Mesenchymal stem cell (in vitro differentiated cells and primary cell): Measurements from ENCODE around the gene PPP1R12B.
"Not testable (repeated sequence)": the region's sequence is repeated elsewhere in the genome, so short reads cannot be mapped to it uniquely, and the experiment has no call there.

Experiments used
- DNase-seq: peaks from one replicate; pipeline ENCODE4 v3.0.0-alpha.2; 2013
- H2AFZ ChIP-seq: one replicate; pipeline ENCODE4 v1.6.1; 2013; ENCODE audit warnings: low read depth, mild to moderate bottlenecking, control low read depth, inconsistent platforms, low read length, moderate library complexity
- H2AK5ac ChIP-seq: 2 replicates; pipeline ENCODE4 v1.6.1; 2013; ENCODE audit warnings: low read length, moderate library complexity, mild to moderate bottlenecking, inconsistent platforms; ENCODE audit not compliant: severe bottlenecking
- H2BK120ac ChIP-seq: one replicate; pipeline ENCODE4 v1.6.1; 2013; ENCODE audit warnings: low read depth, mild to moderate bottlenecking, inconsistent platforms, low read length, moderate library complexity
- H2BK12ac ChIP-seq, 2 experiments: one replicate each; pipeline ENCODE4 v1.6.1; 2013; ENCODE audit warnings: inconsistent platforms in 2 of 2, low read length in 2 of 2, mild to moderate bottlenecking in 2 of 2, moderate library complexity in 2 of 2, control low read depth in 1 of 2
- H2BK15ac ChIP-seq: one replicate; pipeline ENCODE4 v1.6.1; 2013; ENCODE audit warnings: mild to moderate bottlenecking, low read depth, inconsistent platforms; ENCODE audit not compliant: poor library complexity, severe bottlenecking
- H2BK5ac ChIP-seq: 2 replicates; pipeline ENCODE4 v1.6.1; 2013; ENCODE audit warnings: low read depth, mild to moderate bottlenecking, low read length, control low read depth, inconsistent platforms; ENCODE audit not compliant: poor library complexity, severe bottlenecking
- H3K14ac ChIP-seq, 2 experiments: one replicate each; pipeline ENCODE4 v1.6.1; 2013; ENCODE audit warnings: inconsistent platforms in 2 of 2, low read length in 2 of 2, control low read depth in 1 of 2, mild to moderate bottlenecking in 1 of 2, moderate library complexity in 1 of 2
- H3K18ac ChIP-seq, 2 experiments: one replicate each; pipeline ENCODE4 v1.6.1; 2013; ENCODE audit warnings: inconsistent platforms in 2 of 2, low read length in 2 of 2, control low read depth in 1 of 2, low read depth in 1 of 2, mild to moderate bottlenecking in 1 of 2
- H3K23ac ChIP-seq, 2 experiments: one replicate each; pipeline ENCODE4 v1.6.1; 2013; ENCODE audit warnings: inconsistent platforms in 2 of 2, low read length in 2 of 2, mild to moderate bottlenecking in 2 of 2, moderate library complexity in 2 of 2, control low read depth in 1 of 2
- H3K27ac ChIP-seq: 2 replicates; pipeline ENCODE4 v1.5.1; 2013; ENCODE audit warnings: mild to moderate bottlenecking, moderate library complexity, low read length, control low read depth, inconsistent platforms; ENCODE audit not compliant: poor library complexity, severe bottlenecking
- H3K27me3 ChIP-seq, 2 experiments: 2 replicates each; pipeline versions ENCODE4 v1.6.1 to v1.7.0; 2013; ENCODE audit warnings: low read length in 2 of 2, mild to moderate bottlenecking in 2 of 2, moderate library complexity in 2 of 2, control low read depth in 1 of 2, inconsistent platforms in 1 of 2; ENCODE audit not compliant: control insufficient read depth in 1 of 2, insufficient read depth in 1 of 2
- H3K36me3 ChIP-seq, 2 experiments: 2 replicates each; pipeline versions ENCODE4 v1.6.1 to v1.7.0; 2013; ENCODE audit warnings: low read length in 2 of 2, control low read depth in 1 of 2, inconsistent platforms in 1 of 2, low read depth in 1 of 2, mild to moderate bottlenecking in 1 of 2; ENCODE audit not compliant: insufficient read depth in 2 of 2, control insufficient read depth in 1 of 2
- H3K4ac ChIP-seq, 2 experiments: one replicate each; pipeline ENCODE4 v1.6.1; 2013; ENCODE audit warnings: inconsistent platforms in 2 of 2, low read length in 2 of 2, mild to moderate bottlenecking in 2 of 2, moderate library complexity in 2 of 2, control low read depth in 1 of 2, low read depth in 1 of 2
- H3K4me1 ChIP-seq: 2 replicates; pipeline ENCODE4 v1.6.1; 2013; ENCODE audit warnings: low read depth, low read length, control low read depth; ENCODE audit not compliant: control insufficient read depth, insufficient read depth
- H3K4me2 ChIP-seq: 2 replicates; pipeline ENCODE4 v1.6.1; 2013; ENCODE audit warnings: low read length, mild to moderate bottlenecking, inconsistent platforms; ENCODE audit not compliant: poor library complexity, severe bottlenecking
- H3K4me3 ChIP-seq, 2 experiments: 2 replicates each; pipeline versions ENCODE4 v1.5.1 to v1.7.0; 2013; ENCODE audit warnings: low read length in 2 of 2, mild to moderate bottlenecking in 2 of 2, control low read depth in 1 of 2, low read depth in 1 of 2; ENCODE audit not compliant: insufficient read depth in 1 of 2
- H3K79me1 ChIP-seq: replicated peaks from 2 replicates; pipeline ENCODE4 v1.6.1; 2013; ENCODE audit warnings: mild to moderate bottlenecking, control low read depth, low read length, inconsistent platforms; ENCODE audit not compliant: poor library complexity, severe bottlenecking
- H3K9ac ChIP-seq: 2 replicates; pipeline ENCODE4 v1.7.0; 2013; ENCODE audit warnings: mild to moderate bottlenecking, low read length, moderate library complexity
- H3K9me3 ChIP-seq: 2 replicates; pipeline ENCODE4 v1.7.0; 2013; ENCODE audit warnings: mild to moderate bottlenecking, low read length; ENCODE audit not compliant: control insufficient read depth
- H4K8ac ChIP-seq: one replicate; pipeline ENCODE4 v1.6.1; 2013; ENCODE audit warnings: inconsistent platforms, mild to moderate bottlenecking, low read length, moderate library complexity
- H4K91ac ChIP-seq: one replicate; pipeline ENCODE4 v1.6.1; 2013; ENCODE audit warnings: mild to moderate bottlenecking, low read length, inconsistent platforms
- WGBS: methylation state at CpG from one replicate; pipeline ENCODE4 v1.1.7; 2013; ENCODE audit warnings: mixed read lengths; 5-methylcytosine and 5-hydroxymethylcytosine counted together

Gene PPP1R12B

GRCh38 chr1:202407378-202407777 is 58.9 kb downstream of the PPP1R12B start:
- DNase-seq, H4K91ac ChIP-seq, H2BK120ac ChIP-seq, H3K36me3 ChIP-seq, H2BK5ac ChIP-seq, H3K18ac ChIP-seq, H2BK15ac ChIP-seq, H3K4me3 ChIP-seq, H4K8ac ChIP-seq, H2AK5ac ChIP-seq, H3K4me1 ChIP-seq, H3K4ac ChIP-seq, H2BK12ac ChIP-seq, H3K79me1 ChIP-seq, H3K27me3 ChIP-seq, H3K4me2 ChIP-seq, H3K23ac ChIP-seq, H3K9me3 ChIP-seq, H2AFZ ChIP-seq, H3K27ac ChIP-seq, H3K9ac ChIP-seq, H3K14ac ChIP-seq: not testable (repeated sequence)
- no CpG with 5 or more reads among the region's 2 CpGs for WGBS

GRCh38 chr1:202410251-202410650 is 61.8 kb downstream of the PPP1R12B start:
- H2AK5ac ChIP-seq, H2BK120ac ChIP-seq, H3K9me3 ChIP-seq, H2BK12ac ChIP-seq, H2BK15ac ChIP-seq, H3K4me3 ChIP-seq, H2AFZ ChIP-seq, H4K91ac ChIP-seq, H3K23ac ChIP-seq, H3K27ac ChIP-seq, H3K79me1 ChIP-seq, H3K27me3 ChIP-seq, DNase-seq, H3K18ac ChIP-seq, H3K4ac ChIP-seq, H3K4me2 ChIP-seq, H3K36me3 ChIP-seq, H3K14ac ChIP-seq, H2BK5ac ChIP-seq, H3K4me1 ChIP-seq, H4K8ac ChIP-seq: not testable (repeated sequence)
- WGBS, result 95% methylated on average over 2 of the region's 2 CpGs
- H3K9ac ChIP-seq, result peak overlapping the region; percentile 66

- H2BK5ac ChIP-seq, H3K18ac ChIP-seq, H3K9me3 ChIP-seq, H2BK120ac ChIP-seq, H4K8ac ChIP-seq, H2BK15ac ChIP-seq, H3K23ac ChIP-seq, H3K4me2 ChIP-seq, H3K4ac ChIP-seq, H4K91ac ChIP-seq, H3K27ac ChIP-seq, H3K36me3 ChIP-seq, H2BK12ac ChIP-seq, H3K79me1 ChIP-seq, H3K14ac ChIP-seq, H2AFZ ChIP-seq, H3K27me3 ChIP-seq, H3K4me1 ChIP-seq, H3K4me3 ChIP-seq, H2AK5ac ChIP-seq: not testable (repeated sequence)
- H3K9ac ChIP-seq, result peak overlapping the region; percentile 66
- 21% methylated on average over 3 of the region's 5 CpGs for WGBS
- DNase-seq, result peak; percentile 43
Measured at GRCh38 chr1:202410854-202411357, 62.4 kb downstream of the PPP1R12B start.

GRCh38 chr1:202411422-202411821 is 62.9 kb downstream of the PPP1R12B start:
- Histone ChIP-seq H3K9ac (peak overlapping the region; percentile 66), H3K4me1 (no peaks in the 10 kb centered on the region), H3K79me1 (no peaks in the 10 kb centered on the region)

More at GRCh38 chr1:202411422-202411821, 62.9 kb downstream of the PPP1R12B start:
- Histone ChIP-seq H4K91ac (no peak overlapping the region), H3K9me3 (no peaks in the 10 kb centered on the region), H3K27me3 (no peaks in the 10 kb centered on the region), H2BK120ac (no peak overlapping the region), H4K8ac (no peak overlapping the region), H2BK5ac (no peak overlapping the region), H2AFZ (no peak overlapping the region), H3K27ac (no peak overlapping the region), H3K23ac (no peak overlapping the region), H3K4ac (no peak overlapping the region), H3K4me3 (no peak overlapping the region), H3K4me2 (no peak overlapping the region), H2BK15ac (no peak overlapping the region), H3K36me3 (no peaks in the 10 kb centered on the region), H2BK12ac (no peak overlapping the region), H3K14ac (no peak overlapping the region), H2AK5ac (no peak overlapping the region), H3K18ac (no peak overlapping the region)
- DNase-seq, result no peak
